Measurements from ENCODE around the gene USP6NL. TPM values are rescaled to one million over a fixed set of nuclear protein-coding genes. Genes with fewer than 3 reads are reported as not detected.

Gene USP6NL
- polyA plus RNA-seq, 1 donor (not counting 4 experiments of a cell fraction or from before 2014, with no cell fraction given) = 8.7 TPM

- Histone ChIP-seq H2AFZ (ENCODE audit: control insufficient read depth, low read length) (no peak overlapping the region), H3K79me2 (ENCODE audit: control insufficient read depth, insufficient read depth, low read length) (no peaks in the 10 kb centered on the region), H3K9ac (ENCODE audit: control insufficient read depth, extremely low read depth, insufficient read depth, low read length) (no peak overlapping the region), H3K4me1 (ENCODE audit: control insufficient read depth, extremely low read depth, insufficient read depth, low read length) (no peaks in the 10 kb centered on the region), H3K27ac (ENCODE audit: control insufficient read depth, insufficient read depth, low read length) (no peak overlapping the region), H3K9me3 (ENCODE audit: control insufficient read depth, low read depth, low read length) (no peaks in the 10 kb centered on the region), H3K9me1 (ENCODE audit: control insufficient read depth, extremely low read depth, insufficient read depth, low read length) (no peaks in the 10 kb centered on the region), H3K4me2 (ENCODE audit: control insufficient read depth, extremely low read depth, insufficient read depth, low read depth, low read length) (no peak overlapping the region), H3K27me3 (ENCODE audit: control insufficient read depth, extremely low read depth, insufficient read depth, low read length) (no peaks in the 10 kb centered on the region), H4K20me1 (ENCODE audit: control insufficient read depth, extremely low read depth, insufficient read depth, low read length) (no peaks in the 10 kb centered on the region), H3K36me3 (ENCODE audit: control insufficient read depth in 2 of 2, extremely low read depth in 1 of 2, insufficient read depth in 2 of 2, low read length in 2 of 2) (peaks cover 0 to 2% of the 10 kb centered on the region in 2 experiments), H3K4me3 (ENCODE audit: control insufficient read depth in 2 of 3, extremely low read depth in 1 of 3, insufficient read depth in 2 of 3, low read depth in 1 of 3, low read length in 3 of 3) (no peak overlapping the region)
- no peak for FAIRE-seq
- dilution Hi-C loops (cut with MboI; ENCODE audit: extremely low pct_ligation_motif_present, low sequenced_read_pairs) = no loop called here
- no peak for DNase-seq (ENCODE audit: low read depth, low spot score)
- TF ChIP-seq EZH2 (IDR thresholded peaks at IDR 0.05; ENCODE audit: low read length) (no peak), CTCF (optimal IDR thresholded peaks at IDR 0.05 in 1 of 3, IDR thresholded peaks at IDR 0.05 in 1 of 3, conservative IDR thresholded peaks at IDR 0.05 in 1 of 3; ENCODE audit: extremely low read depth in 1 of 3, insufficient read depth in 2 of 3, low read length in 3 of 3) (no peak)
These were observed 132.2 kb downstream of the USP6NL start for GRCh38 chr10:11479300-11479699.

- Histone ChIP-seq H3K79me2 (ENCODE audit: control insufficient read depth, insufficient read depth, low read length) (no peaks in the 10 kb centered on the region), H4K20me1 (ENCODE audit: control insufficient read depth, extremely low read depth, insufficient read depth, low read length) (no peaks in the 10 kb centered on the region), H3K4me2 (ENCODE audit: control insufficient read depth, extremely low read depth, insufficient read depth, low read depth, low read length) (no peak overlapping the region), H2AFZ (ENCODE audit: control insufficient read depth, low read length) (no peak overlapping the region), H3K9ac (ENCODE audit: control insufficient read depth, extremely low read depth, insufficient read depth, low read length) (no peak overlapping the region), H3K9me3 (ENCODE audit: control insufficient read depth, low read depth, low read length) (no peaks in the 10 kb centered on the region), H3K36me3 (ENCODE audit: control insufficient read depth in 2 of 2, extremely low read depth in 1 of 2, insufficient read depth in 2 of 2, low read length in 2 of 2) (peaks cover 0 to 2% of the 10 kb centered on the region in 2 experiments), H3K27me3 (ENCODE audit: control insufficient read depth, extremely low read depth, insufficient read depth, low read length) (no peaks in the 10 kb centered on the region), H3K4me1 (ENCODE audit: control insufficient read depth, extremely low read depth, insufficient read depth, low read length) (no peaks in the 10 kb centered on the region), H3K9me1 (ENCODE audit: control insufficient read depth, extremely low read depth, insufficient read depth, low read length) (no peaks in the 10 kb centered on the region), H3K27ac (ENCODE audit: control insufficient read depth, insufficient read depth, low read length) (no peak overlapping the region), H3K4me3 (ENCODE audit: control insufficient read depth in 2 of 3, extremely low read depth in 1 of 3, insufficient read depth in 2 of 3, low read depth in 1 of 3, low read length in 3 of 3) (no peak overlapping the region)
- FAIRE-seq (no peak), DNase-seq (ENCODE audit: low read depth, low spot score) (no peak)
- TF ChIP-seq CTCF (optimal IDR thresholded peaks at IDR 0.05 in 1 of 3, IDR thresholded peaks at IDR 0.05 in 1 of 3, conservative IDR thresholded peaks at IDR 0.05 in 1 of 3; ENCODE audit: extremely low read depth in 1 of 3, insufficient read depth in 2 of 3, low read length in 3 of 3) = no peak
- no peak for TF ChIP-seq EZH2 (IDR thresholded peaks at IDR 0.05; ENCODE audit: low read length)
- dilution Hi-C loops (cut with MboI; ENCODE audit: extremely low pct_ligation_motif_present, low sequenced_read_pairs) = no loop called here
These were observed 132.6 kb downstream of the USP6NL start for GRCh38 chr10:11478807-11479206.
